ENCODE results near the gene SNED1.
A peak's percentile ranks its signal among the peaks of the same experiment; 100 is the strongest.

SNED1 gene

DNA sequence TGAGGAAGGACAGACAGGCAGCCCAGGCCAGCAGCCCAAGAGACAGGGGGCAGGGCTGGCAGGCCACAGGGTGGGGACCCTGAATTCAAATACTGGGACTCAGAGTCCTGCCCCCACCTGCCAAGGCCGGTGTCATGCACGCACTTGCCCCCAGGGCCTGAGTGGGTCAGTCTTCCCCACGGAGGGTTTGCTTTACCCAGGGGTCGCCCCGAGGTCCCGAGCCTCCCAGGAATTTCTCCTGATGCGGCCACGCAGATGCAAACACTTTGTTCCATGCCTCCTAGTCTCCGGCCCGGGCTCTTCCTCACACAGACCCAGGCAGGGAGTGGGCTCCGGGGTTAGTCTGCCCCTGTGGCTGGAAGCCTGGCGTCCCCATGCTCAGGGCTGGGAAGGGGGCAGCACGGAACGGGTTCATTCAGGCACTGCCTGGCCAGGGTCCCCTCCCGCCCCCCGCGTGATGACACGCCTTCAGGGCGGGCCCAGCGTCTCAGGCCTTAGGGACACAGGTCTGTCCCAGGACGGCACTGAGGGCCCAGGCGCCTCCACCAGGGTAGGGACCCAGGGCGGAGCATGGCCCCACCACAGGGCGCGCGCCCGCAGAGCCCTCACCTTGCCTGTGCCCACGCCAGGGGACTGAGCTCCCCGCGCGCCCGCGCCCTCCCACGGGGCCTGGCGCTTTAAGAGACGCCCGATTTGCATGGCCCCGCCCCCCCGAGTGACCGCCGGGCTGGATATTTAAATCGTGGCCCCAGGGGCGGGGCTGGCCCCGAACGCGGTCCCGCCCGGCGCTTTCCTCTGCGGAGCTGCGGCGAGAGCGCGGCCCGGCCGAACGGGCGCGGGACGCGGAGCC, at the start of gene SNED1:
Gene SNED1, plus strand, starts transcription at position 763 of the 850 bp plus-strand sequence. CDS start 220 bp downstream, outside the sequence.
- DNase-seq = peak; percentile 69

DNA sequence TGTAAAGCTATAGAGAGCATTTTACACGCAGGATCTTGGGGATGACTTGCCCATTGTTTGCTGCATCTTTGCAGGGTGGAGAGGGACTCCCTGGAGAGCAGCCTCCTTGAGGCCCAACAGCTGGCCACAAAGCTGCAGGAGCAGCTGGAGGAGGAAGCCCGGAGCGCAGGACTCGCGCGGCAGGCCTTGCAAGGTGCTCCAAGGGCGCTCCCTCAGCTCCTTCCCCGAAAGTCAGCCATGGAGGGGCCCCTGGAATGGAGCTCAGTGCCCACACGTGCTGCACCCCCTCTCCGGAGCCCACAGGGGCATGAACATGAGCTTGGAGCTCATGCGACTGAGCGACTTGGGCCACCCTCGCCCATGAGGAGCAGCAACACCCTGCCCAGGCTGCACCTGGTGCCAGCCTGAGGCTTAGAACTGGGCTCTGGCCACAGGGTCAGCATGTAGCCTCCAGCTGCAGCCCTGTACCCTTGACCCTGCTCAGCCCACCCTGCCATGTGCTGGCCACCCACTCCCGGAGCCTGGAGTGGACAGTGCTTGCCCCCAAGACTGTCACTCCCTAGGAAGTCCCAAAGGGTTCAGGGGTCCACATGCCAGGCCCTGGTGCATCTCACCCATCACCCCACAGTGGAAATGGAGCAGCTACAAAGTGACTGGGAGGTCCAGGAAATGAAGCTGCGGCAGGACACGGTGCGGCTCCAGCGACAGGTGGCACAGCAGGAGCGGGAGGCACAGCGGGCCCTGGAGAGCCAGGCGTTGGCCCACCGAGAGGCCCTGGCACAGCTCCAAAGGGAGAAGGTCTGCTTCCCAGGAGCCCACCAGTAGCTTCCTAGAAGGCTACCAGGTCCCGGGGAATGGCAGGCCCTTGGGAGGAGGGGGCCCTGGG, 49.3 kb upstream of the SNED1 start:
- DNase-seq = no peak

DNA sequence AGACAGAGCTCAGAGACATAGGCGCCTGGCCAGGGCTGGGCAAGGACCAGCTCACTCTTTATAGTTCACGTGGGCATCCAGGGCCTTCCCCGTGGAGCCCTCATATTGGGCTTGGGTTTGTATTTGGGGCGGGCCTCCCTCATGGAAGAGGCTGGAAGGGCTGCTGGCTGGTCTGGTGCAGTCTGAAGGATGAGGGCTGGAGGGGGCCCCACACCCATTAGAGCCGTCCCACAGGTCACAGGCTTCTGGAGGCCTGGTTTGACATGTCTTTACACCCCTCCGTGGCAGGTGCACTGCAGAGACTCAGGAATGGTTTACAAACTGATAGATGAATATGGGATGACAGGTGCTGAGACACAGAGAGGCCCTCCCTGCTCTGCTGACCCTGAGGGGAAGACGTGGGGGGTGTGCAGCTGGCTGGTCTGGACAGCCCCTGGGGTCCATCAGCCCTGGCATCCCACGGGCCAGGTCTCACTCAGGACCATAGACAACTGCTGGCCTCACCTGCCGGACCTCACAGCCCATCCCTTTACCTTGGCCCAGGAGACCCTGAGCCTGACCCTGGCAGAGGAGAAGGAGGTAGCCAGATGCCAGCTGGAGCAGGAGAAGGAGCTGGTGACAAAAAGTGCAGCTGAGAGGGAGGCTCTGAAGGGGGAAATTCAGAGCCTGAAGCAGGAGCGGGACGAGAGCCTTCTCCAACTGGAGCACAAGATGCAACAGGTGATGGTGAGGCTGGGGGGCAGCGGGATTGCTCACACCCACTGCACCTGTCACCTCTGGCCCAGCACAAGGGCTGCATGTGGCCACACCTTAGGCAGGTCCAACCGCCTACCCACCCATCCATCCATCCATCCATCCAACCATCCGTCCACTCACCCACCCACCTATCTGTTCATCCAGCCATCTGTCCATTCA, 48.4 kb upstream of the SNED1 start:
- no peak for DNase-seq

DNA sequence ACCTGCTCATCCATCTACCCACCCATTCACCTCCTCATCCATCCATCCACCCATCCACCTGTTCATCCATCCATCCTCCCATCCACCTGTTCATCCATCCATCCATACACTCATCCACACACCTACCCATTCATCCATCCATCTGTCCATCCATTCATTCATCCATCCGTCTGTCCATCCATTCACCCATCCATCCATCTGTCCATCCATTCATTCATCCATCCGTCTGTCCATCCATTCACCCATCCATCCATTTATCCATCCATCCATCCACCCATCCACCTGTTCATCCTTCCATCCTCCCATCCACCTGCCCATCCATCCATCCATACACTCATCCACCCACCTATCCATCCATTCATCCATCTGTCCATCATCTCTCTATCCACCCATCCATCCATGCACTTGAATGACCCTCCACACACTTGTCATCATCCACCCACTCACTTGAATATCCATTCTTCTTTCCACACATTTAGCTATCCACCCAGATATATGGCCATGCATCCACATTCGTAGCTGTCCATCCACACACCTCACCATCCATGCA, 47.3 kb upstream of the SNED1 start:
- no peak for DNase-seq

DNA sequence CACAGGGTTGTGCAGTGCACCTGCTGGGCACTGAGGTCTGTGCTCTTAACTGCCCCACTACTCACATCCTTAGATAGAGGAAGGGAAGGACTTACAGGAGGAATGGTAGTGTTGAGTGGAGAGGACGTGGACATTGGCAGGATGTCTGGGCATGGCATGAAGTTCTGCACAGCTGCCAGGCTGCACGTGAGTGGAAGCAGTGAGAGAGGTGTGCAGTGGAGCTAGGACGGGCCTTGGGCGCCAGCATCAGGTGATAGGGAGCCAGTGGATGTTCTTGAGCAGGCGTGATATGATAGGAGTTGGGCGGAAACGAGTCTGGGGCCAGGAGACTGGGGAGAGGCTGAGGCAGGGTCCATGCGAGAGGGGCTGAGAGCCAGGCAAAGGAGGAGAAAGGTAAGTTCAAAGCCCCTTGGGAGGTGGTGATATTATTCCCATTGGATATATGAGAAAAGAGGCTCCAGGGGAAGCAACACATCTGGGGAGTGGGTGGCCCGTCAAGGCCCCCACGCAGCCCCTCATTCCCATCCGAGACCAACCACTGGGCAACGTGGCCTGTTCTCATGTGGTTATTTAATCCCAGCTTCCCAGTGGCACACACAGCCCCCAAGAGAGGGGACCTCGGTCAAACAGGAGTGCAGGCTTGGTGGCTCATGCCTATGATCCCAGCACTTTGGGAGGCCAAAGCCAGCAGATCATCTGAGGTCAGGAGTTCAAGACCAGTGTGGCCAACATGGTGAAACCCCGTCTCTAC, 45.7 kb upstream of the SNED1 start:
- DNase-seq = no peak

DNA sequence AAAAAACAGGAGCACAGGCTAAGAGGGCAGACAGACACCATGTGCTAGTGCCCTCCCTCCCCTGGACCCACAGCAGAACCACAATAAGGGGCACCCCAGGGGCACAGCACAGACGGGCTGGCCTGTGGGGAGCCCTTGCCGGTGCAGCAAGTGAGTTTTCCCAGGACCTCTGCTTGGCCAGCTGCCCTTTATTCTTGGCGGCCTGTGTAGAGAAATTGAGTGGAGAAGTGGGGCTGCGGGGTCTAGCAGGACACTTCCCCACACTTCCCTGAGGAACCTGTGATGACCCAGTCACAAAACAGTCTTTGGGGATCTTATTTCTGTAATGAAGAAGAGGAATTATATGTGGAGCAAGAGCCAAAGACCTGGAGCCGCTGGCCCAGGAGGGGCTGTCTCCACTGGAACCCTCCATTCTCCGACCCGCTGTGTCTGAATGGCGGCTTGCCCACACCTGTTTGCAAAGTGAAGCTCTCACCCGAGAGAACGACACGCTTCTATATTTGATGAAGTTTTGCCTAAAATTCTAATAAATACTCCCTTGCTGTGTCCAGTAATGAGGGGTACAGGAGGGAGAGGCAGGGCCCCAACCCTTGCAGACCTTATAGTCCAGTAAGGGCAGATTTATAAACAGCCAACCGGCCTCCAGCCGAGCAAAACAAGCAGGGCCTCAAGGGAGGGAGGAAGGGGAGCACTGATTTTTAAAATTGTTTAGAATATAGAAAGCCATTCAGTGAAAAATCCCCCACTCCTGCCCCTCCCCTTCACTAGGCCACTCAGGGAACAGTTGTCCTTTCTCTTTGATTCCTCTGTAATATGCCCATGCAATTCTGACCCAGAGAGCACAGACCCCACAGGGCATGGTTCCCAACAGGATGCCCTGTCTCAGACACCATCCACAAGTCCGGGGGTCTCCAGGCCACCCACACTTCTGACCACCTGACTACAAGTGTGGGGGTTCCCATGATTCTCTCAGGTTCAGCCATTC, 44.7 kb upstream of the SNED1 start:
- DNase-seq = no peak

DNA sequence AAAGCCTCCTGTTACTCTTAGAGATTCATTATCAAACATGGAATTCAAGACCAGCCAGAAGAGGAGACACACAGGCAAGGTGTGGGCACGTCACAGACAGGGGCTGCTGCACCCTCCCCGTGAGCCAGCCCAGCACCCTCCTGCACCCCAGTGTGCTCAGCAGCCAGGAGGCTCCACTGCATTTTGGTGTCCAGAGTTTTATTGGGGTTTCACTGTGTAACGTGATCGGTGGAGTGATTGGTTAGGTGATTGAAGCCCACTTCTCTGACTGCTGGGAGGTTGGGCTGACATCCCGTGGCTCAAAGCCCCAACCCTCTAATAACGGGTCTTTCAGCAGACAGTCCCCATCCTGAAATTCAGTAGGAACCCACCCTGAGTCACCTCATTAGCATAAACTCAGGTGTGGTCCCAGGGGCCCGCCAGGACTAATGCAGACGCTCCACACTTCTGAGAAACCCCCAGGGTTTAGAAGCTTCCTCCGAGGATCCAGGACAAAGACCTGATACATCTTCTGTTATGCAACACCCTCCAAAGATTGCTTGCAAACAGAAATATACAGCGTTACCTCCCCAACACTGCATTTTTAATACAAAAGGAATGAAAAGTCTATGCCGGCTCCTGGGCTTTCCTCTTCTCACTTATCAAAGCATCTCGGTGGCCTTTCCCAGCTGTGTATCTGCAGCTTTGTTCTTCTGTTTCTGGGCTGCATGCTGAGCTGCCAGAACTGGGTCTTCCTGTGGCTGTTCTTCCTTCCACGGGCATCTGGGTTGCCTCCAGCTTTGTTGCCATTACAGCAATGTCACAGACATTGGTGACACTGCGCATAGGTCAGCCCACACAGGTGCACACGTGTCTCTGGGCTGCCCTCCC, 43.7 kb upstream of the SNED1 start:
- no peak for DNase-seq

DNA sequence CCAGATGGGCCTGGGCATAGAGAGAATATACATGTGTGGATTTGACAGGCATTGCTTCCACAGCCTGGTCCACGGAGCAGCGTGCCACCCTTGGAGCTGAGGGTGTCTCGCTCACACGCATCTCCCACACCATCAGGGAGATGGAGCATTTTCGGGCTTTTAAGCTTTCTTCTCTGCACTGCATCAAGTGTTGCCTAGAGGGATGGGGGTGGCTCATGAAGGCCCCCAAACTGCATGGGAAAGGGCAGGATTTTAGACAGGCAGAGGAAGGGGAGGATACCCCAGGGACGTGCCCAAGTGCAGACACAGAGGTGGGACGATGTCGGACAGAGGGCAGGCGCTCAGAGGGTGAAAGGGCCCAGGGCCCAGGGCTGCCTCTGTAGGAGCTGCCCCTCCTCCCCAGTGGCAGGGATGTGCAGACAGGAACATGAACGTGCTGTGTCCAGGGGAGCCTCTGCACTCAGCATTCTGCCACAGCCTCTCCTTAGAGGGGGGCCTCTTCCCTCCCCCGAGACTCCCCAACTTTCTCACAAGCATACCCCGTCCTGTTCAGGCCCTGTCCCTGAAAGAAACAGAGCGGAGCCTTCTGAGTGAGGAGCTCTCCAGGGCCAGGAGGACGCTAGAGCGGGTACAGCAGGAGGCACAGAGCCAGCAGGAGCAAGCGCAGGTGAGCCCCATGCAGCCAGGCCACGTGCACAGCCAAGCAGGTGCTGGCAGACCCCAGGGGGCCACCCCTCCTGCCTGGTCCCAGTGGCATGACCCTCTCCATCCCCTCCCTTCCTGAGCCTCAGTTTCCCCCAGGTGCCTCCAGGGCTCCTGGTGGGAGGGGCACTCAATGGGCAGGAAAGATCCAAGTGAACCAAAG, 42.9 kb upstream of the SNED1 start:
- DNase-seq = no peak

DNA sequence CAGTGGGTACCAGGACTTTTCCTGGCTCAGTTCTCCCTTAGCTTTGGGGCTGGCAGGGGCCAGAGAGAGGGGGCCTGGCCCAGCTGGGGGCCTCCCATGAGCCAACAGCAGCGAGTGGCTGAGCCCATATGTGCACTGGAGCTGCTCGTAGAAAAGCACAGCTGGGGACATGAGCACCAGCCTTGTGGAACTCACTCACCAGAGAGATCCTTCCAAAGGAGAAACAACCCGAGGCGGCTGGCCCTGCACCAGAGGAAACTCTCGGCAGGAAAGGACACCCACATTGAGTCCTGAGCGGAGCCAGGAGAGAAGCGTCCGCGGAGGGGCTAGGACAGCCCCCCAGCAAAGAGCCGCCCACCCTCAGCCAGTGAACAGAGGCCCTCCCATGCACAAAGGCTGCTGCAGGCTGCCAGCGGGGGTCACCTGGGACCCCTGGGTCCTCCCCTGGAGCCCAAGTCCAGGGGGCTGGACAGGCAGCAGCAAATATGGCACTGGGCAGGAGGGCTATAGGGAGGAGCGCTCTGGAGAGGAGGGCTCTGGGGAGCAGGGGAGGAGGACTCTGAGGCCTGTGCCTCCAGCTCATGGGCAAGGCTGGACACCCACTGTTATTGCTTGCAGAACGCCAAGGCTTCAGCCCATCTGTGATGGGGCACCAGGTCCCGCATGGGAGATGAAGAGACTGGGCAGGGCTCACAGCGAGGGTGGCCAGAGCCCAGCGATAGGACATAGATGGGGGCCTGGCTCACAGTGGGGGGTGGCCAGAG, 42.1 kb upstream of the SNED1 start:
- DNase-seq = no peak

DNA sequence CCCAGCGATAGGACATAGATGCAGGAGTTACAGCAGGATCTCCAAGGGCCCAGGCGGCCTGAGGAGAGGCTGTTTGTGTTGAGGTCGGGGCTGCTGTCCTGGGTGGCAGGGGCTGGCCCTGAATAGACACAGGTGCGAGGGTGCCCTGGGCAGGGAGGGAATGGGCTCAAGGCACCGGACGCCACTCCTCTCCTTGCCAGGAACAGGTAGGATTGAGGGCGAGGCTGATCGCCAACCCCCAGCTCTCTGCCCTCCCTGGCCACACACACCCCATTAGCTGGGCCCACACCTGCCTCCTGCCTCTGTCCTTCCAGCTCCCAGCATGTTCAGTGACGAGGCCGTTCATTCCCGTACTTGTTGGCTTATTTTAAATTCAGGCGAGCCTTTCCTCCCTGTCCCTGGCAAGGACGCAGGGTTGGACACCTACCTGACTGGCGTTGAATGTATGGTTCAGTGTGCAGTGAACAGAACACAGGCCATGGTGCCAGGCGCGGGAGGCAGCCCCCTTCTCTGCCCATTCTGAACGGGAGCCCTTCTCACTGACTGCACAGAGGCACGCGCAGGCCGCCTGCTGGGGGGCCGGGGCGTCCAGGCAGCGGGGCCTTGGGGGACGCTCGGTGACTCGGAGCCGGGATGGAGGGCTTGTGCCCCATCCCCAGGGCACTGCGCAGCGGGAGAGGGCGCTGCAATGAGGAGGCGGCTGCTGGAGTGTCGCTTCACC, 41.3 kb upstream of the SNED1 start:
- DNase-seq = no peak

DNA sequence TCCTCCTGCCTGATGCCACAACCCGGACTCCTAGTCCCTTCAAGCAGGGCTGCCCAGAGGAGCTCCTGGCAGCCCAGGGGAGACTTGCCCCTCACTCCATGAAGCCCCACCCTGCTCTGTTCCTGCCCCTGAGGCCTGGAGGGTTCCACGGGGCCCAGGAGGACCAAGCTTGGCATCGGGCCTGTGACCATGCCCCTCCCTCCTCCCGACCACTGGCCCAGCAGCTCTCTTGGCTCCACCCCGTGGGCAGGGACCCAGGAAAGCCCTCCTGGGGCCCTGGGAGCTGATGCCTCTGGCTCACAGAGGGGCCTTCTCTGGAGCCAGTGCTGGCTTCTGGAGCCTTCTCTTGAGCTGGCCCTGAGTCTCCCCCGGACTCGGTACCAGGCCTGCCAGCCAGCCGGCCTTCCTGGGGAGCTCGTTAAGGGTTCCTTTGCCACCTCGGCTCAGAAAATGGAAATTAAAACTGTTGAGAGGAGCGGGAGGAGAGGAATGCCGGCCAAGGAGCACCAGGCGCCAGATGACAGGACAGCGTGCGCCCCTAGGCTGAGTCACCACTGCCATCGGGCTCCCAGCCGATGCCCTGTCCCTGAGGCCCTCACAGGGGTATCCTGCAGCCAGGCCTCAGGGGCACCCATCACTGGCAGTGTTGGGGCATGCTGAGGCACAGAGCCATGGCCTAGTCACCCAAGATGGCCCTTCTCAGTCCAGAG, 40.6 kb upstream of the SNED1 start:
- no peak for DNase-seq

DNA sequence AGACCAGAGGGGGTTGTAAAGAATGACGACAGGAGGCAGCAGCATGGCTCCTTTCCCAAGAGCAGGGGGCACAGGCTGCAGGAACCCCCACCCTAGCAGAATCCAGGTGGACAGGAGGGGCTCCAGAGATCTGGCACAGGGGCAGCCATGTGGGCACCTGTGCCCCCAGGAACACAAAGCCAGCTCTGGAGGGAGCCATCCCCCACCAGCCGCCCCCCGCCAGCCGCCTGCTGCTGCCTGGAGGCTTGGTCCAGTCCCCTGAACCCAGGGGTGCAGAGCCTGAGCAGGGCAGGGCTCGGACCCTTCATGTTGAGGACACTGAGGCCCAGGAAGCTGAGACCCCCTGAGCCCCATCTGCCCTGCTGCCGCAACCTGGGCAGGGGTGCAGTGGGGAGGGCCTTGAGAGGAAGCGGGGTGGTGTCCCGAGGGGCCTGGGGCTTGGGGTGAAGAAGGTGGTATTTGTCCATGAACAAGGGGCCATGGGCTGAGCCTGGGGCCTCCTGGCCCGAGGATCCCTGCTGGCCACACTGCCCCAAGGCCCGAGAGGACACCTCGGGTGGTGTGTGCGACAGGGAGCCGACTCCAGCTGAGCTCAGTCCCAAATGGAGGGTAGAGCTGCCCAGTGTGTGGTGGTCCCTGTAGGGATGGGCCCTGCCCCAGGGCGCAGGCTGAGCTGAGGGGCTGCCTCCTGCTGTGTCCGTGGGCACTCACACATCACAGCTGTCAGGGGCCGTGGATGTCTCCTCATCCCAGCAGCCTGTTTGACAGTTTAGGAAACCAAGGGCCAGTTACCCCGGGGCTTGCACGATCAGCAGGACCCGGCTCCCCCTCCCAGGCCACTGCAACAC, 39.8 kb upstream of the SNED1 start:
- DNase-seq = no peak

DNA sequence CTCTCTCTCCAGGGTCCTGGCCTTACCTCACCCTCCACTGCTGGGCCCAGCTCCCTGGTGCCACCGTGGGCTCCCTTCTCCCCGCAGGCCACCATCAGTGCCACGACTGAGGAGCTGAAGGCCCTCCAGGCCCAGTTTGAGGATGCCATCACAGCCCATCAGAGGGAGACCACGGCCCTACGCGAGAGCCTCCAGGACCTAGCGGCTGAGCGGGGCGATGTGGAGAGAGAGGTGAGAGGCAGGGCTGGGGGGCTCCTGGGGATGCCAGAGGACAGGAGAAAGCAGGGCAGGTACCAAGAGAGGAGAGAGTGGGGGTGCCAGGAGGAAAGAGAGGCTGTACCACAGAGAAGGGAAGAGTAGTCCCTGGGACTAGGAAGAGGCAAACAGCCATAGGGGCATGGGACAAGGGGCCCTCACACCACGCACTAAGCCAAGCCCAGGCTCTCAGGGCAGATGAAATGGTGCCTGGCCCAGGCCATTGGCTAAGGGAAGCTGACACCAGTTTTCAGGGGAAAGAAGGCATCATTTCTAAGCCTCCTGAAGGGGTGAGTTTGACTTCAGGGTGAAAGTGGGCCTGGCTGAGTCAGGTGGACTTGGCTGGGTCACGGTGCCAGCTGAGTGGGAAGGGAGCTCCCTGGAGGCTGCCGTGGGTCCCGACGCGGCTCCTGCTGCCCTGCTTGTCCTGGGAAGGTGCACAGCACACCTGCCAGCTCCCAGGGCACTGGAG, 39.0 kb upstream of the SNED1 start:
- DNase-seq = no peak

DNA sequence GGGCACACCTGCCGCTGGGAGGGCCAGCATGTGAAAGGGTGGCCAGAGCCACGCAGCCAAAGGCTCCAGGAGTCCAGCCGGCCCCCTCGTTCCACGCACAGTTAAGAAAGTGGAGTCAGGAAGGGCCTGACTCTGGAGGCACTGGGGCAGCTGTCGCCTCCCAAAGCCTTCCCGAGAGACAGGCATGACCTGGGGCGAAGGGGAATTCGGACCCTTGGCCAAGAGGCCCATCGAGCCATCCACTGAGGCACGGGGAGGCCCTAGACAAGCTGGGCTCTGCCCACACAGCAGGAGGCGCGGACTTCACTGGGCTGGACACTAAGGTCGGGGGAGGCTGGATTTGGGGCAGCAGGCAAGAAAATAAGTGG, 38.5 kb upstream of the SNED1 start:
- DNase-seq = no peak

Measured in EL (cell line).